Cortex of kidney (tissue), 1 donor: Measurements from ENCODE around the gene LPAR3.
"Not testable (repeated sequence)": the region's sequence is repeated elsewhere in the genome, so short reads cannot be mapped to it uniquely, and the experiment has no call there.

ENCODE experiments used
- DNase-seq: peaks from one replicate; lab custom pipeline; 2025; lab: John Stamatoyannopoulos, UW

Gene LPAR3

DNA sequence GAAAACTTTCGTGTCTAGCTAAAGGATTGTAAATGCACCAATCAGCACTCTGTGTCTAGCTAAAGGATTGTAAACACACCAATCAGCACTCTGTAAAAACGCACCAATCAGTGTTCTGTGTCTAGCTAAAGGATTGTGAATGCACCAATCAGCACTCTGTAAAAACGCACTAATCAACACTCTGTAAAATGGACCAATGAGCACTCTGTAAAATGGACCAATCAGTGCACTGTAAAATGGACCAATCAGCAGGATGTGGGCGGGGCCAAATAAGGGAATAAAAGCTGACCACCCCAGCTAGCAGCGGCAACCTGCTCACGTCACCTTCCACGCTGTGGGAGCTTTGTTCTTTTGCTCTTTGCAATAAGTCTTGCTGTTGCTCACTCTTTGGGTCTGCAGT is 9.7 kb upstream of the LPAR3 start:
- not testable (repeated sequence) for DNase-seq

- no peak for DNase-seq
Measured at GRCh38 chr1:84899969-84900368, 7.0 kb upstream of the LPAR3 start.

DNA sequence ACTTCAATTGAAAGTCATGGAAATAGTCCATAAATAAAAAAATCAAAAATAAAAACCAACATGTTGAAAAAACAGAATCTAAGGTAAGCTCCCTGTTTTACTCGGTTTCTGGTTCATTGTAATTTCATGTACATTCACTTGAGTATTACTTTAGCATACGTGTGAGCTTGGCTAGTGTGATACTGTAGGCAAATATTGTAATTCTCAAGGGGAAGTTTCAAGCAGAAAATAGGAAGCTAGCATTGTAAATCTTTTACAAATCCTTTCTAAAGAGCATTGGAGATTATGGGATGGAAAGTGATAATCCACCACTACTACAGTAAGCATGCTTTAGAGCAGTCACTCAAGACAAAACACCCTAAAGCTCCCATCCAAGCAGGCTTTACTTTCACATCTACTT is 3.3 kb upstream of the LPAR3 start:
- no peak for DNase-seq

DNA sequence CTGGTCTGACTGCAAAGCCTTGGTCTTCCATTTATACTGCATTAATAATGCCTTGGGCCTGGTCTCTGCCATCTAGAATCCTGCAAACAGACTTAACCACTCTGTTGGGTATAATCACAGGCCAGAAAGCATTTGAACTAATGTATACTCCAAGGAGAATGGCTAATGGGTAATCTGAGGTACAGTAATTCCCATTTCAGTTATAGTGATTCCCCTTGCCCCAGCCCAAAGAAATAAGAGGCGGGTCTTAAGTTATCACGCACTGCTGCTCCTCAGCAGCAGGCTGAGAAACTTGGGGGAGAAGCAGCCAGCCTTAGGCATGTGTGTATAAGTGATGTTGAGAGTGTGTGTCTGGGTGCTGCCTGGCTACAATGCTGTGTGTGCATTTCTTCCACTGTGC is 2.4 kb downstream of the LPAR3 start:
- no peak for DNase-seq

DNA sequence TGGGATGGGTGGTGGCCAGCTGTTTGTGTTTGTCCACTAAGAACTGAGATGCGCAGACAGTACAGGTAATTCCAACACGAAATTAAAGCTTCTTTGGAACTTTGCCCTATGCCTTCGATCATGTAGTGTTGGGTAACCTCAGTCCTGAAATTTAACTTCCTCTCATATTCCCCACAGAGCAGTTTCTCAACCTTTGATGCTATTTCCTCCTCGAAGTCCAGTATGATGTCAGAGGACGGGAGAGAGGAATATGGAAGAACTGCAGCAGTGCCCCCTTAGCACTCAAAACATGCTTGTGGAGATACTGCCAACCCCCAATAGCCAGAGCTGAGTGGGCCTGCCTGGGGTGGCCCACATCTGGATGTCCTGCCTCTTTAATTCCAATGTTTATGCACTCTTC is 3.6 kb downstream of the LPAR3 start:
- no peak for DNase-seq

DNA sequence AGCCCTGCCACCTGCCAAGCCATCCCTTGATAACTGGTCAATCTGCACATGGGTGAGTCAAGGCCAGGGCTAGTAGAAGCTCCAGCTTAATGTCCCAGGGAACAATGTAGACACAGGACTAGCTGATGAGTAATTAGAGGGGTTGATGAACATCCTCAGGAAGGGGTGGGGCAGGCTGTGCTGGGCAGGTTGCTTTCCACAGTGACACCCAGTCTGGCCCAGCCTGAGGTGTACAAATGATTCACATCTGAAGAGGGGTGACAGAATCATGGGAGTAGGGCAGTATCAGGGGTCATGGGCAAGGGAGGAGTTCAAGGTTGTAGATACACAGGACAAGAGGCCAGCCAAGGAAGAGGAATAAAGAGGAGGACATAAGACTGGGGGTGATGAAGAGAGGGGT is 4.3 kb downstream of the LPAR3 start:
- no peak for DNase-seq

GRCh38 chr1:84887261-84887934 is 5.6 kb downstream of the LPAR3 start:
- no peak for DNase-seq

DNA sequence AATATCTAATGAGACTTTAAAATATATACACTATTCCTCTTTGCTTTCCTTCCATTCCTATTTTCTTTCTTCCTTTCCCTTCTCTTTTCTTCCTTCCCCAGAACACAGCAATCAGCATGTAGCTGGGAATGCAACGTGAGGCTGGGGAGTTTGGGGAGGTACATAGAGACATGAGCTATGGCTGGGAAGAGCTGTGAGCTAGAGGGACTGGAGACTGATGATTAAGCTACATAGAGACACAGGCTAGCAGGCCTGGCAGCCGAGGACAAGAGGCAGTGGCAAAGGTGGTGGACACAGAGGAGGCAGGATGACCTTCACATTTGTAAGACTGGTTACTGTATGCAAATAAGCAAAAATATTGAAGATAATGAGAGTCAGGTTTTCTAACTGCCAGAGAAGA is 7.5 kb downstream of the LPAR3 start:
- DNase-seq = no peak

GRCh38 chr1:84884671-84885389 is 8.2 kb downstream of the LPAR3 start:
- DNase-seq = no peak

- no peak for DNase-seq
Measured at GRCh38 chr1:84883286-84883685, 9.7 kb downstream of the LPAR3 start.

GRCh38 chr1:84877592-84877991 is 15.4 kb downstream of the LPAR3 start:
- DNase-seq = no peak

DNA sequence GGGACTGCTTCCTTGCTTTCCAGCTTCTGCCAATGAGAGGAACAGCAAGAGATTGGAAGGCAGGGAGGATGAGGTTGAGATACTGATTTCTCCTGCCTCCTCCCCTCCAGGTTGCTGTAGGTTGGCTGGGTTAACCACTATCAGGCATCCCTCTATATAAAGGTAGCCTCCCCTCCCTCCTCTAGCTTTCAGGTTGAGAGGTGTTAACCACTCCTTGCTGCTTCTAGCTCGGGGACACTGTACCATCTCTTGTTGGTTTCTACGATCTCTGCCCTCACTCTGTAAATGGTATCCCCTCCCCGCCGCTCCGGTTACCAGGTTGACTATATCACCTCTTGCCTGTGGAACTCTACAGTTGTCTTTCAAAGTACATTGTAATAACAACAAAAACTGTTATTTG is 16.7 kb downstream of the LPAR3 start:
- no peak for DNase-seq

- no peak for DNase-seq
Measured at GRCh38 chr1:84873366-84873765, 19.6 kb downstream of the LPAR3 start.

GRCh38 chr1:84872696-84873355 is 20.2 kb downstream of the LPAR3 start:
- DNase-seq = no peak

- no peak for DNase-seq
Measured at GRCh38 chr1:84871181-84871580, 21.8 kb downstream of the LPAR3 start.

DNA sequence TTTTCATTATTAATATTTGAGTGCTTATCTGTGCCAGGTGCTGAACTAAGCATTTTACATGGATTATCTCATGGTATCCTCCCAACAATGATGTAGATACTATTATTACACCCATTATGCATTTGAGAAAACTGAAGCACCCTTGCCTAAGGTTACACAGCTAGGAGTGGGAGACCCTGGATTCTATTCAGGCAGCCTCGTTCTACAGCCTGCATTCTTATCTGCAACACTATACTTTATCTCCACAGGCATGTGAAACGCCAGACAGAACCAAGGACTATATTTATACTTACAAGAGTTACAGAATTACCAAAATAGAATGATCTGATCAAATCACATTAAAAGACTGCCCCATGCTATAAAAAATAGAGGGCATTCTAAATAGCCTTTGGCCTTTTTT is 22.4 kb downstream of the LPAR3 start:
- DNase-seq = no peak

DNA sequence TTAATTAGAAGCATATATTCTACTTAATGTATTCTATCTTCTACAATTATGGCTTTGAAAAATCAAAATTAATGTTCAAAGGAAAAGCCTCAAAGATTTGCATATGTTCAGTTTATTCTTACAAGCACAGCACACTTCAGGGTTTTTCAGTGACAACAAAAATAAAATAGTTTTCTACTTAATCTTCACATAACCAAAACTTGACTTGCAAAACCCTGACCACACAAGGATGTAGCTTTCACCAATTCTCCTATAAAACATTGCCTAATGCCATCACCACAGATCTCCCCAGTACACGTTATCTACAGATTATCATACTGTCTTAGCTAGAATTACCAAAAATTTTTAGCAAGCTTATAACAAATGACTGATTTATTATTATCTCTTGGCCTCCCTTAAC is 23.3 kb downstream of the LPAR3 start:
- DNase-seq = no peak

DNA sequence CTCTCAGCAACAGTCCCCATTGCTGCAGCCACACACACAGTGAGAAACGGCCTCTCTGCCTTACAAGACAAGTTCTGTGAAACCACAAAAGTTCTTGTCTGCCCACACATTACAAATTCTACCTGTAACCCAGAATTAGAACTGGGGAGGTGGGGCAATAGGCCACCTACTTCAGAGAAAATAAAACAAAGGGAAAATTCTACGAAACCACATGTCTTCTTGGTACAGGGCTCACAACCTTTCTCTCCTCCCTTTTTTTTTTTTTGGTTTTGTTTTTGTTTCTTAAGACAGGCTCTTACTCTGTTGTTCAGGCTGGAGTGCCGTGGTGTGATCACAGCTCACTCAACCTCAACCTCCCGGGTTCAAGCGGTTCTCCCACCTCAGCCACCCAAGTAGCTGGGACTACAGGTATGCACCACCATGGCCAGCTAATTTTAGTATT is 30.2 kb downstream of the LPAR3 start:
- no peak for DNase-seq

DNA sequence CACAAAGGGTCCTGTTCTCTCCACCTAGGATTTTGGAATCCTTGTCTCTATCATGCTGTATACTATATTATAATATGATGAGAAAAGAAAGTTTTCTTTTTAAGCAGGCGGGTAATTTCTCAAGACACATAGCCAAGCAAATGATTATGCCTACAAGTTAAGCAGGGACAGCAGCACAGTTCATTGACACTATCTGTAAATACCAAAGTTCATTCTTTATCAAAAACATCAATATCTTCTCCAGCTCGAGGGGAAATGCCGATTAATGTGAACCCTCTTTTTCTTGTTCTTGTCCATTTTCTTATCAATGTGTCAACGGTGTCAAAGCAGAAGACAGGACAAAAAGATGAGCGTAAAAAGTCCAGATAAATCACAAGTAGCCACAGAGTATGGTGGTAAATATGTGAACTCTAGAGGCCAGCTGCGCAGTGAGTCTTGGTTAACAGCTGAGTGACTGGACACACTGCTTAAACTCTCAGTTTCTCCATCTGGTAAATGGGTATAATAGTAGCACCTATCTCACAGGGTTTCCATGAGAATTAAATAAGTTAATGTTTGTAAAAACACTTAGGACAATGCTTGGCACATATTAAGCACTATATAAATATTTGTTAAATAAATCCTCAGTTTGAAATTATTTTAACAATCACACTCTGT is 30.9 kb downstream of the LPAR3 start:
- DNase-seq = no peak

- no peak for DNase-seq
Measured at GRCh38 chr1:84861516-84861915, 31.5 kb downstream of the LPAR3 start.

DNA sequence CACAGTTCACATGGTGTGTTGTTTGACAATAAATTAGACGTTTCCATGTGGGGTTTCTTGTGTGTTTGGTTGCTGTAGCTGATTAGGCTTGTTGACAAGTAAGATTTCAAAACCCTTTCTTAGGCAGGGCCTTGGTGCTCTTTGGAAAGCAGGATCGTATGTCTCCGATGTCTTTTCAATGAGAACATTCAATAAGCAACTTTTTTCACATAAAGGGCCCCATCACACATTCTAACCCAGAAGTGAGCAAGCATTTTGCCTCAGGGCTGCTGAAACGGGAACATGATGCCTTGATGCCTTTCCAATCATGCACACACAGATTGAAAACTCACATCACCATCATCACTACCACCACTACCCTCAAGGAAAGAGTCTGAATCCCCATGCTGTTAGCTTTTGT is 33.1 kb downstream of the LPAR3 start:
- no peak for DNase-seq

DNA sequence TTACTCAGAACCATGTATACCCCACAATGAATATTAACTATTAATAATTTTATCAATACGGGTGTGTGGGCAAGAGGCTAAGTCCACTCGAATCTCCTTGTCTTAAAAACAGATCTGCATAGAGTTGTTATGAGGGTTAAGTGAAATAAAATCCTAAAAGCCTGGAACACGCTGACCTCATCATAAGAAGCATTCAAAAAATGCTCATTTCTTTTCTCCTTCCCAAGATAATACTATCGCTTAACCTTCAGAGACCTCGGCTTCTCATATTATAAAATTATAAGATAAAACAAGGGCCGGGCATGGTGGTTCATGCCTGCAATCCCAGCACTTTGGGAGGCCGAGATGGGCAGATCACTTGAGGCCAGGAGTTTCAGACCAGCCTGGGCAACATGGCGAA is 35.1 kb downstream of the LPAR3 start:
- DNase-seq = no peak
